ENCODE measurements around the gene LAMA5. TPM values are rescaled to one million over a fixed set of nuclear protein-coding genes. Genes with fewer than 3 reads are reported as not detected.

LAMA5 gene
- total RNA-seq, 1 experiment from 2014 or later: 321 TPM

- peaks cover under 1 to 11% of the 10 kb centered on the region in 2 experiments; a peak in 2 of 4 replicates for H3K36me3 ChIP-seq (ENCODE audit: control insufficient read depth in 1 of 2, insufficient read depth in 2 of 2, low read length in 2 of 2)
- ChIA-PET POLR2A (interaction anchor here (1.9 kb wide), 1 partner anchor 11 kb away, joined by 4 read pairs; no protein-coding TSS in a partner anchor), CTCF (no interaction called here), RAD21 (ENCODE audit: low non-redundant PET in 1 of 2, low total read pairs in 2 of 2, uncharacterized antibody in 2 of 2, unreplicated experiment in 2 of 2) (no interaction called here)
- intact Hi-C loops (cut with micrococcal nuclease): no loop called here
- H3K9me2 ChIP-seq (ENCODE audit: insufficient read depth): no peaks in the 10 kb centered on the region
- no TSS peak for BruUV-seq (replicated peaks)
- no peaks in the 10 kb centered on the region for H3K27me3 ChIP-seq (ENCODE audit: insufficient read depth, low read length)
- TF ChIP-seq POLR2AphosphoS5 (IDR thresholded peaks at IDR 0.05; ENCODE audit: low read depth, low read length) (peak; percentile 47; the same call in 1 of the 2 replicates), SP1 (IDR thresholded peaks at IDR 0.05; ENCODE audit: low read depth) (no peak)
- peaks cover 94% of the 10 kb centered on the region for H3K79me2 ChIP-seq (ENCODE audit: insufficient read depth, low read length)
- H3K27ac ChIP-seq (ENCODE audit: low read depth, low read length): peak overlapping the region; percentile 91
- H4K20me1 ChIP-seq (ENCODE audit: insufficient read depth): no peaks in the 10 kb centered on the region
- H3K4me3 ChIP-seq (replicated peaks in 1 of 2; ENCODE audit: low read depth in 1 of 2, low read length in 2 of 2): peak overlapping the region in 1 of 2 experiments; percentile 8; a peak in 1 of 4 replicates
- peak overlapping the region; percentile 40 for H3K9ac ChIP-seq (ENCODE audit: low read length)
- H3K4me1 ChIP-seq (ENCODE audit: control insufficient read depth in 1 of 2, insufficient read depth in 2 of 2, low read length in 2 of 2): peaks cover 61 to 89% of the 10 kb centered on the region in 2 experiments
- DNase-seq (ENCODE audit: low read depth, low spot score) (no peak), ATAC-seq (no peak)
- H3K9me3 ChIP-seq (ENCODE audit: control insufficient read depth in 1 of 2, insufficient read depth in 1 of 2, low read depth in 1 of 2, low read length in 2 of 2): no peaks in the 10 kb centered on the region
- H3K4me2 ChIP-seq (ENCODE audit: low read length): peak overlapping the region; percentile 60
- H2AFZ ChIP-seq (ENCODE audit: low read depth, low read length, poor library complexity, severe bottlenecking): no peak overlapping the region
Measured at GRCh38 chr20:62357187-62357667, 9.9 kb downstream of the LAMA5 start.

GRCh38 chr20:62356589-62357186, 10.4 kb downstream of the LAMA5 start:
- Histone ChIP-seq H3K9ac (ENCODE audit: low read length) (peak overlapping the region; percentile 40), H3K9me3 (ENCODE audit: control insufficient read depth in 1 of 2, insufficient read depth in 1 of 2, low read depth in 1 of 2, low read length in 2 of 2) (no peaks in the 10 kb centered on the region), H4K20me1 (ENCODE audit: insufficient read depth) (no peaks in the 10 kb centered on the region), H2AFZ (ENCODE audit: low read depth, low read length, poor library complexity, severe bottlenecking) (no peak overlapping the region), H3K27ac (ENCODE audit: low read depth, low read length) (peak overlapping the region; percentile 91), H3K27me3 (ENCODE audit: insufficient read depth, low read length) (no peaks in the 10 kb centered on the region), H3K4me2 (ENCODE audit: low read length) (peak overlapping the region; percentile 60), H3K4me3 (replicated peaks in 1 of 2; ENCODE audit: low read depth in 1 of 2, low read length in 2 of 2) (peak overlapping the region in 1 of 2 experiments; percentile 8; a peak in 1 of 4 replicates), H3K9me2 (ENCODE audit: insufficient read depth) (no peaks in the 10 kb centered on the region), H3K79me2 (ENCODE audit: insufficient read depth, low read length) (peaks cover 91% of the 10 kb centered on the region), H3K4me1 (ENCODE audit: control insufficient read depth in 1 of 2, insufficient read depth in 2 of 2, low read length in 2 of 2) (peaks cover 58 to 89% of the 10 kb centered on the region in 2 experiments), H3K36me3 (ENCODE audit: control insufficient read depth in 1 of 2, insufficient read depth in 2 of 2, low read length in 2 of 2) (peaks cover 2 to 15% of the 10 kb centered on the region in 2 experiments; a peak in 2 of 4 replicates)
- ChIA-PET POLR2A (interaction anchor here (1.9 kb wide), 1 partner anchor 12 kb away, joined by 4 read pairs; no protein-coding TSS in a partner anchor), RAD21 (ENCODE audit: low non-redundant PET in 1 of 2, low total read pairs in 2 of 2, uncharacterized antibody in 2 of 2, unreplicated experiment in 2 of 2) (no interaction called here), CTCF (no interaction called here)
- no TSS peak for BruUV-seq (replicated peaks)
- ATAC-seq (no peak), DNase-seq (ENCODE audit: low read depth, low spot score) (no peak)
- TF ChIP-seq EZH2phosphoT487 (IDR thresholded peaks at IDR 0.05; ENCODE audit: borderline replicate concordance) (no peak), MAX (IDR thresholded peaks at IDR 0.05) (no peak), REST (IDR thresholded peaks at IDR 0.05; ENCODE audit: low read depth) (no peak)
- intact Hi-C loops (cut with micrococcal nuclease): no loop called here
